NCI-H2081 (cell line): ENCODE data around the gene ADAMTSL1.
A peak's percentile ranks its signal among the peaks of the same experiment; 100 is the strongest.

ENCODE experiments used
- DNase-seq, 2 experiments: peaks; one replicate each; lab custom pipeline; 2025; lab: John Stamatoyannopoulos, UW

ADAMTSL1 gene

GRCh38 chr9:18666986-18667772 is 193.2 kb downstream of the ADAMTSL1 start:
- DNase-seq, result no peak

DNA sequence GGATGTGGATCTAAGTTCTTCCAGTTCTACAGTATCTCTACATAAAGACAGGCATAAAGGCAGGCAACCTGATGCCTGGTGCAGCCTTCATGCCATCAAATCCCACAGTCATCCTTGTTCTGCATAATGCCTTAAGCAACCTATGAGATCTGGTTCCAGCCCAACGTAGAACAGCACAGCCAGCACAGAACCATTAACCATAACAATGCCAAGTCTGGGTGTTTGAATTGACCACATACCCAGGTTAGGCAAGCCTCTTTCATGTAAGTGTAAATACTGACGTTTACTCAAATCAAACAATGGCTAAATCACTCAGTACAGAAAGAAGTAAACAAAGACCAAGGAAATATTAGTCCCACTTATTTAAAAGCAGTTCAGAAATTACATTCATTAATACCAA is 195.0 kb downstream of the ADAMTSL1 start:
- DNase-seq, result peak; percentile 33 to 52

- no peak for DNase-seq
Measured at GRCh38 chr9:18672706-18673105, 198.8 kb downstream of the ADAMTSL1 start.

- DNase-seq, result no peak
Measured at GRCh38 chr9:18673179-18673578, 199.2 kb downstream of the ADAMTSL1 start.

DNA sequence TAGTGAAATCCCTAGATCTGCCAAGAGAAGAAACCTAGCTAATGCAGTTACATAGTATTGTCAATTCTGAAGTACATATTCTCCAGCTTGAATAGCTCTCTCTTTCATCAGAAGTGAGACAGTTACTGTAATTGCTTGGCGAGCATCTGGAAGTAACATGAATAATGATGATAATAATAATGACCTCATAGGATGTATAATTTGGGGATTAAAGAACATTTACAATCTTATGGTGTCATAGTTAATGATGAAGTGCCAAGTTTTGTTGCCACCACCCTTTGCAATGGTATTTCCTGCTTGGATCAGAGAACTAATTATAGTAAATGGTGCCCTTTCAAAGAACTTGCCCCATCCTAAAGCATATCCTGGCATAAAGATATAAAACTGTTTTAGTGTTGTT is 201.4 kb downstream of the ADAMTSL1 start:
- DNase-seq, result peak in 1 of 2 experiments; percentile 7

DNA sequence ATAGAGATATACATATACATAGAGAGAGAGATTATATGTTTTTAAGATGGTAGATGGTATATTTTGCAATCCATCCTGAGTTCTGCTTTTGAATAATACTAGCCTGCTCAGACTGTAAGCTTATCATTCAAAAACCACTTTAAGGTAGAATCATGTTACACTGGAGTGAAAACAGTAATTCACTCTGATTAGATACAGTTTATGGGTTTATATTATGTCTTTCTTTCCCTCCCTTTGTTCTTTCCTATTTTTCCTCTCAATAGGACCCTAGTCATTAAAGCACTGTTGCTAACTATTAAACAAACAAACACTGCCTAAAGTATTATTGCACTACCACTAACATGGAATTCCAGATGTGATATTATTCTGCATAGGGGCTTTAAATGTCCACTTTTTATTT is 202.0 kb downstream of the ADAMTSL1 start:
- DNase-seq, result peak; percentile 2 to 47

- no peak for DNase-seq
Measured at GRCh38 chr9:18676525-18676924, 202.6 kb downstream of the ADAMTSL1 start.

GRCh38 chr9:18678821-18679590 is 205.1 kb downstream of the ADAMTSL1 start:
- no peak for DNase-seq

GRCh38 chr9:18682907-18683306 is 209.0 kb downstream of the ADAMTSL1 start:
- DNase-seq, result no peak

GRCh38 chr9:18683312-18683711 is 209.4 kb downstream of the ADAMTSL1 start:
- DNase-seq, result no peak

DNA sequence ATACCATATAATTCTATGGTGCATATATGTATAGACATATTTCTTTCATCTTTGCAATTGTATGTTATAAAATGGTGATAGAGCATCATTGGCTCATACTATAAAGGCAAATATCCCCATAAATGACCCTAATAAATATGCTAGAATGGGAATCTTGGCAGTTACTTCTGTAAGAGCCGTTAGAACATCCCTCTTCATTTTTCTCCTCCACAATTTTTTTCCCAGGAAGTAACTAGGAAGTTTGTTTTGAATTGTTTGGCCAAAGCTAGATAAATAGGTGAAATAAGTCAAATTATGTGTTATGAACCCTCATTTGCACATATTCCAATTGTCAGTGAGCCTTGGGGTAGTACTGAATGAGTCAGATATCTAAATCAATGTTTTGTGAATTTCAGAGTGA is 209.9 kb downstream of the ADAMTSL1 start:
- DNase-seq, result no peak

DNA sequence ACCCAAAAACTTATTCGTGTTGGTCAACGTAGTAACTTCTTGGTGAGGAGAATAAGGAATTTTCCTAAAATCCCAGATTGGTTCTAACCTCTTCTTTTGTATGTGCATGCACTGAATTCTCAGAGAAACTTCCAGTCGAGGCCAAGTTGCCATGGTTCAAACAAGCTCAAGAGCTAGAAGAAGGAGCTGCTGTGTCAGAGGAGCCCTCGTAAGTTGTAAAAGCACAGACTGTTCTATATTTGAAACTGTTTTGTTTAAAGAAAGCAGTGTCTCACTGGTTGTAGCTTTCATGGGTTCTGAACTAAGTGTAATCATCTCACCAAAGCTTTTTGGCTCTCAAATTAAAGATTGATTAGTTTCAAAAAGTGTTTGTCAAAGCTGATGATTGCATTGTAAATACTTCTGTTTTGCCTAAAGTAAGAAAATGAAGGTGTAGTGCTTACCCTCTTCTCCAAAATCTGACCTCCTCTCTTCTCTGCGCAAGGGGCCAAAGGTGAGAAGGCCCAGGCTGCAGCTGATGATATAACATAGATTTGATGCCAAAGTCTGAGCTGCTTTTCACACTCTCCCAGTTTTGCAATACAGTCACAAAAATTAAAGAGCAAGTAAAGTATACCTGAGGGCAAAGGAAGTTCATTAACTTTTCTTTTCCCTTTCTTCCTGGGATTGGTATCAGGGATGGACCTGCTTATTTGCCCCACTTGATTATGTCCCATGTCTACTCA is 210.8 kb downstream of the ADAMTSL1 start:
- no peak for DNase-seq

DNA sequence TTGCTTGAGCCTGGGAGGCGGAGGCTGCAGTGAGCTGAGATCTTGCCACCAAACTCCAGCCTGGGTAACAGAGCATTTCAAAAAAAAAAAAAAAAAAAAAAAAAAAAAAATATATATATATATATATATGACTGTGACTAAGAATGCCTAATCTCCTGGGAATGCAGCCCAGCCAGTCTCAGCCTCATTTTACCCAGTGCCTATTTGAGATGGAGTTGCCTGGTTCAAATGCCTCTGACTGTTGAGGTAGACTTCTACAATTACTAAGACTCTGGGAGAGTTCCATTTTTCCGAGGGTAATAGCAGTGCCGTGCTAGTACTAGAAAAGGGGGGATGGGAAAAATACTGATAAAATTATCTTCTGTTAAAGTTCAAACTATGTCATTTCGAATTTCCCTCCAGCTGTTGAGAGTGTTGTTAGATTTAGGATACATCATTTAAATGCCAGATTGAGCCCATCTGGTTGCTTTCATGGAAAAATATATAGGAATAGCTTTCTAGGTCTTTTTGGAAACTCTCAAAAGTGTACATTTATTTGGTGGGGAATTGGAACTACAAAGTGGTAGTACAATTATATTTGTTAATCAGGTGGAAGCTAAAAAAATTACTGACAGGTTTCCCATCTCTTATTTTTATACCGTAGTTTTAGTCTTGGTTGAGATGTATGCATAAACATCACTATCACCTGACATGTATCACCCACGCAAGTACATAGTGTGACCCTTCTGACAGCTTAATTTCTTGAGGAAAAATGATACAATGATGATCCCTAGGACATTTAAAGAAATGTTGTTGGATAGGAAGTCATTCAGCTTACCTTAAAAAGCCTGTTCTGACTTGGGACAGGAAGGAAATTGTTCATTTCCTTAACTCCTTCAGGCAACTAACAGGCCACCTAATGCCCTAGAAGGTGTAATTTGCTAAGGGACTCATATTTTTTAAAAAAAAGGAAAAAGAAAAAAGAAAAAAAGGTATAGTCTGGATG is 214.9 kb downstream of the ADAMTSL1 start:
- DNase-seq, result no peak

DNA sequence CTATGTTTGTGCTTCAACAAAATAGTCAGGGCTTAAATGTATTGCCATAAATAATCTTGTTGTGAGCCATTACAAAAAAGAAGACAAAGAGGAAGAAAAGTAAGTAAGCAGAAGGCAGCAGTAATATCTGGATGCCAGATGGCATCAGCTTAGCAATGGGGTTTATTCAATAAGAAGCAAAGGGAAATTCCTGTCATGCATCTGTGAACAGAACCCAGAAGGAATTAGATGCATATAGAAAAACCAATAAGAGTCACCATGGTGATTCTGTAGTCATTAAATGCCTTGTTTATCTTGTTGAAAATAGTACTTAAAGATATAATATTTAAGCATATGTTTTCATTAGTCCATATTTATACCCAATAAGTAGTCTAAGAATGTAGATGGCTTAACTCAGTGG is 216.0 kb downstream of the ADAMTSL1 start:
- DNase-seq, result no peak

- no peak for DNase-seq
Measured at GRCh38 chr9:18692268-18692667, 218.3 kb downstream of the ADAMTSL1 start.

DNA sequence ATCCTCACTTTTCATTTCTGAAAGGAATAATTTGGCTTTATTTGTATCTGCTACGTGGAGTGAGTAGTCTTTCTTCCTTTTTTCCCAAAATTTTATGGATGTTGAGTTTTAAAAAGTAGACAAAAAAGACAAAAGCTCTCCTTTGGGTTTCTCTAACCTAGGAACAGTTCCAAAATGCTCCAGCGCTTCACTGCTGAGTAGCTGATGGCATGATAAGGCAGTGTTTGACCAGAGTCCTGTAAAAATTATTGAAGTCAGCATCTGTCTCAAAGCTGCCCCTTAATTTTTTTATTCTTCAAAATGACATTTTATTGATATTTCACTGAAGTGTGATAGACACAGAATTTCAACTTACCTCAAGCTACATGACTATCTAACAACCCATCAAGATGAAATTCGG is 219.0 kb downstream of the ADAMTSL1 start:
- DNase-seq, result no peak

DNA sequence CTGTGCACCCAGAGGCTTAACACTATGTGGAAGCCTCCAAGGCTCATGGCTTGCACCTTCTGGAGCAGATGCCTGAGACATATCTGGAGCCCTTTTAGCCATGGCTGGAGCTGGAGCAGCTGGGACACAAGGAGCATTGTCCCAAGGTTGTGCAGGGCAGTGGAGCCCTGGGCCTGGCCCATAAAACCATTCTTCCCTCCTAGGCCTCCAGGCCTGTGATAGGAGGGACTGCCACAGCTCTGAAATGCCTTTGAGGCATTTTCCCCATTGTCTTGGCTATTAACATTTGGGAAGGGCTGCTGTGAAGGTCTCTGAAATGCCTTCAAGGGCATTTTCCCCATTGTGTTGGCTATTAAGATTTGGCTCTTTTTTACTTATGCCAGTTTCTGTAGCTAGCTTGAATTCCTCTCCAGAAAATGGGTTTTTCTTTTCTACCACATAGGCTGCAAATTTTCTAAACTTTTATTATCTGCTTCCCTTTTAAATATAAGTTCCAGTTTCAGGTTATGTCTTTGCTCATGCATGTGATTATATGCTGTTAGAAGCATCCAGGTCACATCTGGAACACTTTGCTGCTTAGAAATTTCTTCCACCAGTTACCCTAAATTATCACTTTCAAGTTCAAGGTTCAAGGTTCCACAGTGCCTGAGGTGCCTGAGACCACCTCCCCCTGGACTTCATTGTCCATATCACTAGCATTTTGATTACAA is 221.2 kb downstream of the ADAMTSL1 start:
- DNase-seq, result no peak

DNA sequence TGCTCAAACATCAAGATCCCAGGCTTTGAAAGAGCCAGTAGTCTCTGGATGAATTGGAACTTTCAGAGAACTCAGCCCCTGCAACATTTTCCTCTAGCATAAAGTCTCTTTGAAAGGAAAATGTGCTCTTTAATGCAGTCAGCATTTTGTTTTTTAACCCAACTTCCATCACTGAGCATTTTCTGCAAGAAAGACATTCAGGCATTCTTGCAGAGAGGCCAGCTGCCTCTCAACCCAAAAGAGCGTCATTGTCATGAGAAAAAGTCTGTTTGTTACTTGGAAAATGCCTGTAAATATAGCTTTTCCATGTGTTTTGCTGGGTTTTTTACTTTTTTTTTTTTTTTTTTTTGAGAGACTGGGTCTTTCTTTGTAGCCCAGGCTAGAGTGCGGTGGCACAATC is 225.0 kb downstream of the ADAMTSL1 start:
- DNase-seq, result no peak

GRCh38 chr9:18699764-18700163 is 225.8 kb downstream of the ADAMTSL1 start:
- DNase-seq, result no peak

- DNase-seq, result no peak
Measured at GRCh38 chr9:18700714-18701113, 226.8 kb downstream of the ADAMTSL1 start.
